Panc1 (cell line): Measurements from ENCODE around the gene REN. TPM values are rescaled to one million over a fixed set of nuclear protein-coding genes. Genes with fewer than 3 reads are reported as not detected.

Experiments
- ATAC-seq: fragments of 200-7000 bp; cut with Tn5 transposase; 2 replicates; pipeline ENCODE4 v1.9.1; 2020; ENCODE audit warnings: mild to moderate bottlenecking, moderate library complexity
- BruUV-seq: library from RNA; stranded (reverse); fragments of 400-500 nt; replicated peaks from 2 replicates; lab custom pipeline; 2021; lab: Mats Ljungman, UMichigan
- CTCF ChIA-PET: fragments of 300-600 bp; sonication (Branson Sonifier 250); formaldehyde crosslinking; loops from one replicate; lab custom pipeline; 2022; ENCODE audit warnings: antibody characterized with exemption; lab: Charles Lee
- POLR2A ChIA-PET: fragments of 300-600 bp; sonication (Branson Sonifier 250); formaldehyde crosslinking; loops from one replicate; lab custom pipeline; 2022; ENCODE audit warnings: antibody characterized with exemption; lab: Charles Lee
- DNase-seq: peaks from one replicate; pipeline ENCODE4 v3.0.0-alpha.2; 2010; ENCODE audit warnings: low read depth, low spot score
- H3K27ac ChIP-seq: 2 replicates; pipeline ENCODE4 v1.5.1; 2011; ENCODE audit warnings: mild to moderate bottlenecking, low read length, inconsistent platforms
- H3K27me3 ChIP-seq: fragments of 200-500 bp; sonication (Bioruptor generic); 2 replicates; pipeline ENCODE4 v1.6.0; 2014; ENCODE audit warnings: low read length, inconsistent platforms; ENCODE audit not compliant: control insufficient read depth, insufficient read depth
- H3K36me3 ChIP-seq: fragments of 200-500 bp; sonication (Bioruptor generic); 2 replicates; pipeline ENCODE4 v1.5.1; 2014; ENCODE audit warnings: inconsistent platforms, mild to moderate bottlenecking, low read length, moderate library complexity; ENCODE audit not compliant: control insufficient read depth, insufficient read depth
- H3K4me1 ChIP-seq: 2 replicates; pipeline ENCODE4 v1.5.1; 2011; ENCODE audit warnings: inconsistent platforms, mild to moderate bottlenecking, low read length, moderate library complexity; ENCODE audit not compliant: control insufficient read depth, insufficient read depth
- H3K4me3 ChIP-seq, 2 experiments: 2 replicates each; pipeline ENCODE4 v1.5.1; 2011 to 2012; ENCODE audit warnings: low read depth in 2 of 2, low read length in 2 of 2, mild to moderate bottlenecking in 2 of 2, inconsistent platforms in 1 of 2, moderate library complexity in 1 of 2
- H3K9me3 ChIP-seq: fragments of 200-500 bp; sonication (Bioruptor generic); 2 replicates; pipeline ENCODE4 v1.5.1; 2014; ENCODE audit warnings: low read depth, mild to moderate bottlenecking, inconsistent platforms, low read length, moderate library complexity; ENCODE audit not compliant: control insufficient read depth, insufficient read depth
- CTCF ChIP-seq: fragments of 450-650 bp; IDR thresholded peaks from 2 replicates; pipeline ENCODE4 v1.5.1; 2017; ENCODE audit warnings: mild to moderate bottlenecking
- POLR2AphosphoS5 ChIP-seq: IDR thresholded peaks from 2 replicates; pipeline ENCODE4 v1.6.1; 2012; ENCODE audit warnings: mild to moderate bottlenecking, low read depth, low read length, moderate library complexity
- REST ChIP-seq, 2 experiments: IDR thresholded peaks; 2 replicates each; pipeline ENCODE4 v1.6.1; 2011 to 2012; ENCODE audit warnings: low read depth in 2 of 2, control low read depth in 1 of 2, low read length in 1 of 2, mild to moderate bottlenecking in 1 of 2, moderate library complexity in 1 of 2; ENCODE audit not compliant: insufficient read depth in 1 of 2
- SIN3A ChIP-seq: IDR thresholded peaks from 2 replicates; pipeline ENCODE4 v1.6.1; 2012; ENCODE audit warnings: low read depth, mild to moderate bottlenecking, low read length, moderate library complexity, borderline replicate concordance; ENCODE audit not compliant: insufficient read depth
- TCF7L2 ChIP-seq: IDR thresholded peaks from 2 replicates; pipeline ENCODE4 v1.6.1; 2011; ENCODE audit warnings: mild to moderate bottlenecking, low read depth, low read length, inconsistent platforms
- in situ Hi-C: cut with HindIII; loops from 2 replicates; pipeline ENCODE4 v1.10.0; 2016; ENCODE audit warnings: low sequenced_read_pairs, low pct_unique_long_range_greater_than_20kb
- intact Hi-C: fragments of 100-400 bp; cut with micrococcal nuclease; formaldehyde crosslinking; loops from one replicate; pipeline ENCODE4 v1.10.0; 2022; ENCODE audit not compliant: unreplicated experiment
- total RNA-seq: library from RNA; stranded (reverse); gene quantifications from one replicate; pipeline ENCODE4 v1.2.1, GENCODE V29; 2021; ENCODE audit not compliant: unreplicated experiment

Gene REN
- total RNA-seq, 1 experiment from 2014 or later = not detected

GRCh38 chr1:204172404-204173029 lies 6.4 kb upstream of the REN start:
- H3K9me3 ChIP-seq = peaks cover 11% of the 10 kb centered on the region; the same call in 1 of the 2 replicates
- no peak overlapping the region for H3K4me3 ChIP-seq
- intact Hi-C loops (no loop called here), in situ Hi-C loops (no loop called here)
- H3K4me1 ChIP-seq = no peaks in the 10 kb centered on the region
- POLR2A ChIA-PET = interaction anchor here (0.5 kb wide), 1 partner anchor 200 kb away, joined by 5 read pairs; no protein-coding TSS in a partner anchor
- TF ChIP-seq POLR2AphosphoS5 = no peak
- TF ChIP-seq SIN3A = no peak
- TF ChIP-seq CTCF = no peak
- no peak for TF ChIP-seq TCF7L2
- no peak for TF ChIP-seq REST (IDR thresholded peaks at IDR 0.05; ENCODE audit: insufficient read depth in 1 of 2, low read depth in 2 of 2, low read length in 1 of 2)
- H3K36me3 ChIP-seq = no peaks in the 10 kb centered on the region
- ATAC-seq = no peak
- no peak overlapping the region for H3K27ac ChIP-seq
- CTCF ChIA-PET = no interaction called here
- no TSS peak for BruUV-seq
- peaks cover 9% of the 10 kb centered on the region; the same call in 1 of the 2 replicates for H3K27me3 ChIP-seq
- DNase-seq = no peak

GRCh38 chr1:204171751-204172178 lies 5.6 kb upstream of the REN start:
- no TSS peak for BruUV-seq
- ATAC-seq (no peak; the same call in 1 of the 2 replicates), DNase-seq (peak; percentile 71)
- H3K27ac ChIP-seq = no peak overlapping the region
- H3K27me3 ChIP-seq = 0 out of 2 replicates have a peak, but pooled peaks cover 6% of the 10 kb centered on the region
- peaks cover 11% of the 10 kb centered on the region; the same call in 1 of the 2 replicates for H3K9me3 ChIP-seq
- intact Hi-C loops (no loop called here), in situ Hi-C loops (no loop called here)
- ChIA-PET CTCF (no interaction called here), POLR2A (no interaction called here)
- no peaks in the 10 kb centered on the region for H3K36me3 ChIP-seq
- no peaks in the 10 kb centered on the region for H3K4me1 ChIP-seq
- no peak overlapping the region for H3K4me3 ChIP-seq
- TF ChIP-seq SIN3A (no peak), TCF7L2 (no peak)
